Measurements from ENCODE around the gene CTSV.

DNA sequence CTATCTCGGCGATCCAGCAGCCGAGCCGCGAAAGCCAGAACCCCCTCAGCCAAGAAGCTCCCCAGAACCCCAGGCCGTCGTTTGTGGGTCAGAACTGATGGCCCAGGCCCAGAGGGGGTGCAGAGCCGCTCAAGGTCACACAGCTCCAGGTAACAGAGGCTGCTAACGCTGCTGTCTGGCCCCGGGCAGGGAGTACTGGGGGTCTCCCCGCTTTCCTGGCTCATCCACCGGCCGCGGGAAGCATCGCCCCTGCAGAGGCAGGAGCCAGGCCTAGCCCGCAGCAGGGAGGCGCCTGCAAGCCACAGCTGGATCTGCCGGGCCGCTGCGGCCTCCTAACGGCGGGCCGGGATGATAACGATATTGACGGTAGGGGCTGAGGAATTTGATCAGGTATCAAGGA lies 39.4 kb upstream of the CTSV start:
- TF ChIP-seq, protein P1, sequence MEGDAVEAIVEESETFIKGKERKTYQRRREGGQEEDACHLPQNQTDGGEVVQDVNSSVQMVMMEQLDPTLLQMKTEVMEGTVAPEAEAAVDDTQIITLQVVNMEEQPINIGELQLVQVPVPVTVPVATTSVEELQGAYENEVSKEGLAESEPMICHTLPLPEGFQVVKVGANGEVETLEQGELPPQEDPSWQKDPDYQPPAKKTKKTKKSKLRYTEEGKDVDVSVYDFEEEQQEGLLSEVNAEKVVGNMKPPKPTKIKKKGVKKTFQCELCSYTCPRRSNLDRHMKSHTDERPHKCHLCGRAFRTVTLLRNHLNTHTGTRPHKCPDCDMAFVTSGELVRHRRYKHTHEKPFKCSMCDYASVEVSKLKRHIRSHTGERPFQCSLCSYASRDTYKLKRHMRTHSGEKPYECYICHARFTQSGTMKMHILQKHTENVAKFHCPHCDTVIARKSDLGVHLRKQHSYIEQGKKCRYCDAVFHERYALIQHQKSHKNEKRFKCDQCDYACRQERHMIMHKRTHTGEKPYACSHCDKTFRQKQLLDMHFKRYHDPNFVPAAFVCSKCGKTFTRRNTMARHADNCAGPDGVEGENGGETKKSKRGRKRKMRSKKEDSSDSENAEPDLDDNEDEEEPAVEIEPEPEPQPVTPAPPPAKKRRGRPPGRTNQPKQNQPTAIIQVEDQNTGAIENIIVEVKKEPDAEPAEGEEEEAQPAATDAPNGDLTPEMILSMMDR (IDR thresholded peaks at IDR 0.05), result no peak
- TF ChIP-seq POLR2A (IDR thresholded peaks at IDR 0.05), result no peak
